MV-4-11 (cell line): ENCODE data around the gene SUPT5H.
"Not testable (repeated sequence)": the region's sequence is repeated elsewhere in the genome, so short reads cannot be mapped to it uniquely, and the experiment has no call there.

ENCODE experiments used
- DNase-seq: peaks from one replicate; lab custom pipeline; 2025; lab: John Stamatoyannopoulos, UW

The SUPT5H gene

DNA sequence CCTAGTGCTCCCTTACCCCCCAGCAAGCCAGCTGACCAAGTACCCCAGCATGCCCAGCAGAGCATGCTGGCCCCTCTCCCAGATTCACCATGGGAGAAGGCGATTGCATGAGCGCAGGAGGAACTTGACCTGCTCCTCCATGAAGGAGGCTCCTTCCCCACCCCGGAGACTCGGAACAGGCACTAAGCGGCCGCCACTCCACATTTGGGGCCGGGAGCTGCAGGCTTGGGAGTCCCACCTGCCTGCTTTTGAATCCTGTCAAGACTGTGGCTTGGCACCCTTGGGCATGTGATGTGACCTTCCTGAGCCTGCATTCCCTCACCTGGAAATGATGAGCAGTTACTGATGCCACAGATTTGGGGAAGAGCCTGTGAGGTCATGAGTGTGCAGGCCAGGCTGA lies 22.6 kb downstream of the SUPT5H start:
- no peak for DNase-seq

DNA sequence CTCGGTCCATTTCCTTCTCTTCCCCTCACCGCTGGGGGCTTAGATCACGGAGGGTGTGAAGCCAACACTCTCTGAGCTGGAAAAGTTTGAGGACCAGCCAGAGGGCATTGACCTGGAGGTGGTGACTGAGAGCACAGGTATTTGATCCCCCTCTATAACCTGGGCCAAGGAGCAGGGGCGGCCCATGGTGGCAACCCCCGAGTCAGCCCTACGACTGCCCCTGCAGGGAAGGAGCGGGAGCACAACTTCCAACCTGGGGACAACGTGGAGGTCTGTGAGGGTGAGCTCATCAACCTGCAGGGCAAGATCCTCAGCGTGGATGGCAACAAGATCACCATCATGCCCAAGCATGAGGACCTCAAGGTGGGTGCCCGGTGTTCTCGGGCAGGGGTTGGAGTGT lies 23.7 kb downstream of the SUPT5H start:
- no peak for DNase-seq

DNA sequence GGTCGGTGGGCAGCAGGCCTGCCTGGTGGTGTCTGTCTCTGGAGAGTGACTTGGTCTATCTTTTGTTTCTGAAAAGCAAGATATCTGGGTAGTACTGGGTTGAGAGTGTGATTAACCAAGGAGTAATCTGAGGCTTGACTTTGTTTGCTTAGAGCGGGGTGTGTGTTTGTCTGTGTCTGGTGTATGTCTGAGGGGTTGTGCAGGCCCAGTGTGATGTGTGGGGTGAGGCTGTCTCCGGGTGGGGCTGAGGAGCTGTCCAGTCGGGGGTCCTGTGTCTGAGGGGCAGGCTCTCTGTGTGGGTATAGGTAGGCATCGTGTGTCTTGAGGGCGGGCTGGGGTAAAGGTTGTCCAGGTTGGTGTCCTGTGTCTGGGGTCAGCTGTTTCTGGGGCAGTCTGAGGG lies 24.2 kb downstream of the SUPT5H start:
- no peak for DNase-seq

DNA sequence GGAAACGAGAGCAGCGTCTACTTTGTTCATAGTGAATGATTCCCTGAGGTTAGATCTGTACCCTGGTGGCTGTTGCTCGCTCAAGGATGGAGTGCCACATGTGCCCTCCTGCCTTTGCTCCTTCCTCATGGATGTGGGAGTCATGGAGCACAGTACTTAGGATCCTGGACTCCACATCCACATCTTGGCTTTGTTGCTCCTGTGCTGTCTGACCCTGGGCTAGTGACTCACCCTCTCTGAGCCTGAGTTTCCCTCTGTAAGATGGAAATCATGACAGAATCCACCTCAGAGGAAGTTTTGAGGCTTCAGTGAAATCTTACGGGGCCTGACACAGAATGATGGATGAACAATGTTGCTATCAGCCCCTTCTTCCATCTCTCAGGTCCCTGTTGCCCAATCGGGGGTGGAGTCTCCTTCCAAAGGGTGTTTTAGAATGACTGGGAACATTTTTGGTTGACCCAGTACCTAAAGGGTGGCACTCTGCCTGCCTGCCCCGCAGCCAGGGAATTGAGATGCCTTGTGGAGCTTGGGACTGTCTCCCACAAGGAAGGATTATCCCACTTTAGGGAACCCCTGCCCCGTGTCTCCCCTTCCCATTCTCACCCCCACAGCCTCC lies 25.4 kb downstream of the SUPT5H start:
- DNase-seq: no peak

DNA sequence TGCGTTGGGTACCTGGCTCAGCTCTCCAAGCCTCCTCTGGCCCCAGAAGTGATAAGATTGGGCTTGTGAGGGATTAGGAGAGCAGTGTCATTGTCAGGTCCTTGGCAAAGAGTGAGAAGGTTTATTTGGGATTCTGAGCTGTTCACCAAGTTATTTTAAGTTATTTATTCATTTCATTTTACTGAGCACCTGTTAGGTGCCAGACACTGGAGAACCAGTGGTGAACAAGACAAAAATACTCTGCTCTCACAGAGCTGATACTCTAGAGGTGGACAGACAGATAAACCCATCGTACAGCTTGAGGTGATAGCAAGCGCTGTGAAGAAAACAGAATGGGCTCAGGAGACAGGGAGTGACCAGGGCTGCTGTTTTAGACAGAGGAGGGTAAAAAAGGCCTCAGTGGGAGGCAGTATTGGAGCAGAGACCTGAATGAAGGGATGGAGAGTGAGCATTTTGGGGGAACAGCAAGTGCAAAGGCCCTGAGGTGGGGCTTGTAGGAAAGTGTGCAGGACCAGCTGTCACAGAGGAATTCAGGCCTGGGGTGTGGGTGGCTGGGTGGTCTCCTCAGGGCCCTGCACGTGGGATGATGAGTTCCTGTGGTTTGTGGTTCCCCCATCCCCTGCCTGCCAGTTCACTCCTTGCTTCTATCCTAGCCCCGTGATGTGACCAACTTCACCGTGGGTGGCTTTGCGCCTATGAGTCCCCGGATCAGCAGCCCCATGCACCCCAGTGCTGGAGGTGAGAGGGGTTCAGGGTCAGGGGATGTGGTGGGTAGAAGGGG lies 26.6 kb downstream of the SUPT5H start:
- DNase-seq: no peak

DNA sequence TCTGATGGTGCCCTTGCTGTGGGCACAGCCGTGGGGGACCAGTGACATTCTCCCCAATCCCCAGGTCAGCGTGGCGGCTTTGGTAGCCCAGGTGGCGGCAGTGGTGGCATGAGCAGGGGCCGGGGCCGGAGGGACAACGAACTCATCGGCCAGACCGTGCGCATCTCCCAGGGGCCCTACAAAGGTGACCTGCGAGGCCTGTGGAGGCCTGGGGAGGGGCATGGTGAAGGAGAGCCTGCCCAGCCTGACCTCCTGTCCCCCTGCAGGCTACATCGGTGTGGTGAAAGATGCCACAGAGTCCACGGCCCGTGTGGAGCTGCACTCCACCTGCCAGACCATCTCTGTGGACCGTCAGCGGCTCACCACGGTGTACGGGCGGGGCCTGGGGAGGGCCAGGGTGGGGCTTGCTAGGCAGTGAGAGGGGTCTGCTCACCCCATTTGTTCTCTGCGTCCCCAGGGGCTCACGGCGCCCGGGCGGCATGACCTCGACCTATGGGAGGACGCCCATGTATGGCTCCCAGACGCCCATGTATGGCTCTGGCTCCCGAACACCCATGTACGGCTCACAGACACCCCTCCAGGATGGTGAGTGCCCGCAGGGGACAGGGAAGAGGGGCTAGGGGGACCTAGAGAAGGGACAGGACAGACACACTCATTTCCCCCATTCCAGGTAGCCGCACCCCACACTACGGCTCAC lies 27.5 kb downstream of the SUPT5H start:
- no peak for DNase-seq

DNA sequence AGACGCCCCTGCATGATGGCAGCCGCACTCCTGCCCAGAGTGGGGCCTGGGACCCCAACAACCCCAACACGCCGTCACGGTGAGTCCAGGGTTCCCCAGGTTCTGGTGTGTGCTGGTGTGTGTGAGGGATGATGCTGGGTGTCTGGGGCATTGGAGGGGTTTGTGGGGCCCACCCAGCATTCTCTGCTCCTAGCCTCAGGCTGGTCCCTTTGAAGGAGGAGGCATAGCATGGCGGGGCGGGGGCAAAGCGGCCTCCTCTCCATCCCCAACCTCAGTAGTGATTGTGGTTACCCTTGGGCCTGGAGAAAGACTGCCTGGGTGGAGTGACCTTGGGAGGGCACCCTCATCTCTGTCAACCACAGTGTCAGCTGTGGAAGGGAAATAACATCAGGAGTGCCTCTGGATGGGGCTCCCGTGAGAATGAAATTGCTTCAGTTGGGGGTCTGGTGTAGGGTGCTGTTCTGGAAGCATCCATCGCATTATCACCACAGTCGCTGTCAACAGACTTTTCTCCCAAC lies 28.1 kb downstream of the SUPT5H start:
- DNase-seq: no peak

DNA sequence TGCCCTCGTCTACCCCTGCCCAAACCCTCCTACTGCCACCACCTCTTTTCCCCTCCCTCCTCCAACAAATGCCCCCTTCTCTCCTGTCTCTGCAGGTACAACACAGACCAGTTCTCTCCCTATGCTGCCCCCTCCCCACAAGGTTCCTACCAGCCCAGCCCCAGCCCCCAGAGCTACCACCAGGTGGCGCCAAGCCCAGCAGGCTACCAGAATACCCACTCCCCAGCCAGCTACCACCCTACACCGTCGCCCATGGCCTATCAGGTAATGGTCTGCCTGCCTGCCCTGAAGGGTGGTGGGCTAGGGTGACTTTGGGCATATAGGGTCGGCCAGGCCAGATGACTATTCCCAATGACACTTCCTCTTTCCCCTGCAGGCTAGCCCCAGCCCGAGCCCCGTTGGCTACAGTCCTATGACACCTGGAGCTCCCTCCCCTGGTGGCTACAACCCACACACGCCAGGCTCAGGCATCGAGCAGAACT lies 28.8 kb downstream of the SUPT5H start:
- DNase-seq: no peak

DNA sequence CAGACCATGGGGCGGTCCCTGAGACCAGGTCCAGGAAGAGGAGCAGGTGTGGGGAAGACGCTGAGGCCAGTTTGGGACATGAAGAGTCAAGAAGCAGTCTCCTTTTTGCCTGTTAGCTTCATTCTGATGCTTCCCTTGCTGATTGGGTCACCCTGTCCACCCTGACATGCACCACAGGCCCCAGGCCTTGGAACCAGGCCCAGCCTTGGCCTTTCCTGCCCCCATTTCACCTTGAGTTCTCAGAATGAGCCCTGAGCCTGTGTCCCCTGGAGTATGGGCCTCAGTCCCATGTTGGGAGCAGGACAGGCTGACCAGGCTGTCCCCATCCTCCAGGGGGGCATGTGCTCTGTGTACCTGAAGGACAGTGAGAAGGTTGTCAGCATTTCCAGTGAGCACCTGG lies 30.4 kb downstream of the SUPT5H start:
- DNase-seq: no peak

DNA sequence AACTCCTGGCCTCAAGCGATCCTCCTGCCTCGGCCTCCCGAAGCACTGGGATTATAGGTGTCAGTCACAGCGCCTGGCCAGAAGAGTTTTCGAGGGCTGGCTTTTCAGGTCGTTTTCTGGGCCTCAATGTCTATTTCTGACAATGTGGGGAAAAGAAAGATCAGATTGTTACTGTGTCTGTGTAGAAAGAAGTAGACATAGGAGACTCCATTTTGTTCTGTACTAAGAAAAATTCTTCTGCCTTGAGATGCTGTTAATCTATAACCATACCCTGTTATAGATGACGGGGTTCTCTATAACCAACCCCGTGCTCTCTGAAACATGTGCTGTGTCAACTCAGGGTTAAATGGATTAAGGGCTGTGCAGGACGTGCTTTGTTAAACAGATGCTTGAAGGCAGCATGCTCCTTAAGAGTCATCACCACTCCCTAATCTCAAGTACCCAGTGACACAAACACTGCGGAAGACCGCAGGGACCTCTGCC lies 34.0 kb downstream of the SUPT5H start:
- DNase-seq: not testable (repeated sequence)

DNA sequence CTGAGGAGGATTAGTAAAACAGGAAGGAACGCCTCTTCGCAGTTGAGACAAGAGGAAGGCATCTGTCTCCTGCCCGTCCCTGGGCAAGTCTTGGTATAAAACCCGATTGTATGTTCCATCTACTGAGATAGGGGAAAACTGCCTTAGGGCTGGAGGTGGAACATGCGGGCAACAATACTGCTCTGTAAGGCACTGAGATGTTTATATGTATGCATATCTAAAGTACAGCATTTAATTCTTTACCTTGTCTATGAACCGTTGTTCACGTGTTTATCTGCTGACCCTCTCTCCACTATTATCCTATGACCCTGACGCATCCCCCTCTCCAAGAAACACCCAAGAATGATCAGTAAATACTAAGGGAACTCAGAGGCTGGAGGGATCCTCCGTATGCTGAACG lies 34.5 kb downstream of the SUPT5H start:
- DNase-seq: peak; percentile 62

DNA sequence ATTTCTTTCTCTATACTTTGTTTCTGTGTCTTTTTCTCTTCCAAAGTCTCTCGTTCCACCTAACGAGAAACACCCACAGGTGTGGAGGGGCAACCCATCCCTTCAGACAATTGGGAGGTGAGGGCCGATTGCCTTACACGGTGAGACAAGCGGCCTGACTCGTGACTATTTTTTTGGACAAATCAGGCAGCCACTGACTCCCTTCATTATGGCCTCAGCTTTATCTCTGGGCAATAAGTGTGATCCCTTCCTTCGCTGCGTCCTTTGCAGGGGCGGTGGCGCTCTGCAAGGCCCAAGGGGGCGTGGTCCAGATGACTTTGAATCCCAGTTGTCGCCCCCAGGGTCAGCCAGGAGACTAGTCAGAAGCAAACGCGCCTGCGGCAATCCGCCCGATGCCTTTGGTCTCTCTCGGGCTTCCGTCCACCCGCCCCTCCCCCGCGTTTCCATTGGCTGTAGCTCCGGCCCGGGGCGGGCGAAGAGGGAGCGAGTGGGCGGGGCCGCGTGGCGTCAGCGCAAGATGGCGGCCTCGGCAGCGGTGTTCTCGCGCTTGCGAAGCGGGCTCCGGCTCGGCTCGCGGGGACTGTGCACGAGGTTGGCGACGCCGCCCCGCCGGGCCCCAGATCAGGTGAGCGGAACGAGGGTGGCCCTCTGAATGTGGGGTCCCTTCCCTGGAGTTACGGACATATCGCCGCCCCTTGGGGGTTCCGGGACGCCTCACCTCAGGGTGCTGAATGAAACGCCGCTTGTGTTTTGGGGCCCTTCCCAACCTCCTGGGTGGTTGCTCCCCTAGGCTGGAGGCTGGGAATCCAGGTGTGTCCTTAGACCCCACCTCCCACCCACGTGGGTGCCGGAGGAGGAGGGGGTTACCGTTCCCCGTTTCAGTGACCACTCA lies 35.2 kb downstream of the SUPT5H start, which contains the start of gene TIMM50:
TIMM50 (plus strand) TSS at position 502 of the 892 bp plus-strand sequence; CDS start at position 518, 16 bp downstream.
- DNase-seq: peak; percentile 97

DNA sequence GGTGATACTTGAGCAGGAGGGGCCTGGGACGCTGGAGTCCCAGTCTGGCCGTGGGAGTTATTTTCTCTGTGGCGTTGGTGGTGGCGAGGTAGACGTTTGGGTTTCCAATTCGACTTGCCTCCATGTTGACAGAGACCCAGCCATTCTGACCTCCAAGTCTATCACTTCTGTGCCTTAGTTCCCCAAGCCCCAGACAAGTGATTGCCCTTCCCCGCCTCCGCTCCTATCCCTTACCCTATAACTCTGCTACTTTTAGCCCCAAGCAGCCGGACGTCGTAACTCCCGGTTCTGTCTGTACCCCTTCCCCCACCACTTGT lies 35.8 kb downstream of the SUPT5H start:
- DNase-seq: no peak

DNA sequence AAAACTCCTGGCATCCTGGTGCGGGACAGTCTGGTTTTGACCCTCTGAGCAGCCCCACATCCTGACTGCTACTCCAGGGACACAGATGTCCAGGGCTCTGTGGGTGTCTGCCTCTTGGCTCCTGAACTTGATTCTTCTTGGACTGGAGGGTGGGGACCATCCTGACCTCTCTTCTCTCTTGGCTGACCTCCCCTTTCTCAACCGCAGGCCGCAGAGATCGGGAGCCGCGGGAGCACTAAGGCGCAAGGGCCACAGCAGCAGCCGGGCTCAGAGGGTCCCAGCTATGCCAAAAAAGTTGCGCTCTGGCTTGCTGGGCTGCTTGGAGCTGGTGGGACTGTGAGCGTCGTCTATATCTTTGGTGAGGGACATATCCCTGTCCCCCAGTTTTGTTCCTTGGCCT lies 36.3 kb downstream of the SUPT5H start:
- no peak for DNase-seq

DNA sequence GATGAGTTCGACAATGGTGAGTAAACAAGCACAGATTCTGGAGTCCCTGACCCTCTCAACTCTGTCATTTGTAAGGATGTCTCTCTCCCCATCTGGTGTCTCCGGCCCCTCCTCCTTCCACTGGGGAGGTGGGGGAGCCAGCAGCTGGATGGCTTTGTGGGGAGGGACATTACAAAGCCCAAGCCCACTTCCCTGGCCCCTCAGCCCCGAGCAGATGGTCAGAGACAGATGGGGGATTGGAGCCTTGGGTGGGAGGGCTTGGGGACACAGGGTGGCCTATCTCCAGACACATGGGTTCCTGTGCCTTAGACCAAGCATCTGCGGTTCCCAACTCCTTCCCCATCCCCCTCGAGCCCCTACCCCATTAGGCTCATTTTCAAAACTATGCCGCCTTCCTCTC lies 37.8 kb downstream of the SUPT5H start:
- DNase-seq: no peak

DNA sequence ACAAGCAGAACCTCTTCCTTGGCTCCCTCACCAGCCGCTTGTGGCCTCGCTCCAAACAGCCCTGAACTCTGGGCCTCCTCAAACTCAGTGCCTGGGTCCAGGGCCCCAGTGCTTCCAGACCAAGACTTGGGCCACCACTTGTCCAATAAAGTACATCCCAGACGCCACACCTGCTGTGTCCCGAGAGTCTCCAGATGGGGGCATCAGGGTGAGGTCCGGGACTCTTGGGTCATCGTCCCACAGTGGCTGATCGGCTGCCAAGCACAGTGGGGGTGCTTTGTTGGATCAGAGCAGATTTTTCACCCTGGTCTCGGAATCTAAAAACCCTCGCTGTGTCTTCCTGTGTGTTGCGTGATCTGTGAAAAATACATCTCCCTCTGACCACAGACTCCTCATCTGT lies 44.4 kb downstream of the SUPT5H start:
- DNase-seq: no peak

DNA sequence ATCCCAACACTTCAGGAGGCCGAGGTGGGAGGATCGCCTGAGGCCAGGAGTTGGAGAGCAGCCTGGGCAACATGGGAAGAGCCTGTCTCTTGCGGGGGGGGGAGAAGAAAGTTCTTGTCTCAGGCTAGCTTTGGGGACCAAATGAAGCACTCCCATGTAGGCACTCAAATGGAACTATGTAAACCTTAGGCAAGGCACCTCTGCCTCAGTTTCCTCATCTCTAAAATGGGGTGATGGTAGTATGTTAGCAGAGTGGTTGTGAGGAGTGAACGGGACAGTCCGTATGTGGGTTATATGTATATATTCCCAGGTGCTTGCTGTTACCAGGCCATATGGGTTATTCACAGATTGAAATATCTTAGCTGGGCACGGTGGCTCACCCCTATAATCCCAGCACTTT lies 46.8 kb downstream of the SUPT5H start:
- no peak for DNase-seq

DNA sequence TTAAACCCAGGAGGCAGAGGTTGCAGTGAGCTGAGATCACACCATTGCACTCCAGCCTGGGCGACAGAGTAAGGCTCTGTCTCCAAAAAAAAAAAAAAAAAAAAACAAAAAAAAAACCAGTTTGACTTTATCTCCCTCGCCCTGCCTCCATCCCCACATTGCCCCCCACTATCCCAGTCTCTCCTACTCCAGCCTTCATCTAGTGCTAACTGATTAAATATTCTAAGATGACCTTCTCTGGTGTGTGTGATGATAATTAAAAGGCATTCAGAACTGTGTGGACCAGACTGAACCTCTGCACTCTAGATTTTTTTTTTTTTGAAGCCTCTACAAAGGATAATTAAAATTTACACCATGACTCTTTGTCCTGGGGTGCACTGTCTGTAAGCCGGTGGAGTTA lies 47.4 kb downstream of the SUPT5H start:
- DNase-seq: no peak

DNA sequence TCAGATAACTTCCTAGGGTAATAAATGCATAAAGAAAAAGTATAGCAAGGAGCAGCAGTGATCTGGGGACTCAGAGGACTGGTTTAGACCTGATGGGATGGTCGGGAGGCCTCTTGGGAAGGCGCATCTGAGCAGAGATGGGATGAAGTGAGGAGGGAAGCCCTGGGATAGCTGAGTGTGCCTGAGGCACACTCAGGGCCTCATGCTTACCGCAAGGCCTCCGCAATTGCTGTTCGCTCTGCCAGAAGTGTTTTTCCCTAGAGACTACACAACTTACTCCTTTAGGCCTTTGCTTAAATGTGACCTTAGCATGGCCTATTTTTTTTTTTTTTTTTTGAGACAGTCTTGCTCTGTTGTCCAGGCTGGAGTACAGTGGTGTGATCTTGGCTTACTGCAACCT lies 49.3 kb downstream of the SUPT5H start:
- no peak for DNase-seq

DNA sequence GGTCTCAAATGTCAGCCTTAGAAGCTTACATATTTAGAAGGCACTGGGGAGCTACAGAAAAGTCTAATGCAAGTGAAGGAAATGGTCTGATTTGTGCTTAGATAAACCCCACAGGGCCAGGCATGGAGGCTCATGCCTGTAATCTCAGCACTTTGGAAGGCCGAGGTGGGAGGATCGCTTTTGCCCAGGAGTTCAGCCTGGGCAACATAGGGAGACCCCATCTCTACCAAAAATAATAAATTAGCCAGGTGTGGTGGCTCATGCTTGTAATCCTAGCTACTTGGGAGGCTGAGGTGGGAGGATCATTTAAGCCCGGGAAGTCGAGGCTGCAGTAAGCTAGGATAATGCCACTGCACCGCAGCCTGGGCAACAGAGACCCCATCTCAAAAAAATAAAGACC lies 50.7 kb downstream of the SUPT5H start:
- no peak for DNase-seq

DNA sequence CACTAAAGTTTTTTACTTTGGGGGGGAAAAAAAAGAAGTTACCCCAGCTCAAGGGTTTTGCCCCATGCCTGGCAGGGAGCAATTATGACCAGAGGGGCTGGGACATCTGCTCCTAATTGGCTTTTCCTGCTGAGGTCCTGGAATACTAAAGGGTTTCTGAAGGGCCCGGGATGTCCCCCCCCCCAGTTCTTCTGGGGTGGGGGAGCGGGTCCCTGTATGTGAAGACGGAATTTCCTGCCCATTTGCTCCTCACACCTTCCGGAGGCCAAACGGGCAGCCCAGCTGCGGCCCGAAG lies 52.3 kb downstream of the SUPT5H start:
- DNase-seq: no peak
